OCI-LY7 (cell line): ENCODE data around the gene WDR54.

ENCODE experiments used
- EZH2phosphoT487 ChIP-seq: fragments of 200-600 bp; sonication (generic); IDR thresholded peaks from 2 replicates; pipeline ENCODE4 v1.6.1; 2018; ENCODE audit warnings: low read depth, borderline replicate concordance, mild to moderate bottlenecking, mixed run types, antibody characterized with exemption, low read length, moderate library complexity, mixed read lengths
- TF ChIP-seq, protein P1 (sequence below): fragments of 200-600 bp; sonication (generic); conservative IDR thresholded peaks from 2 replicates; pipeline ENCODE4 v1.5.1; 2014; ENCODE audit warnings: mild to moderate bottlenecking, antibody characterized with exemption, low read length, moderate library complexity, mixed read lengths

DNA sequence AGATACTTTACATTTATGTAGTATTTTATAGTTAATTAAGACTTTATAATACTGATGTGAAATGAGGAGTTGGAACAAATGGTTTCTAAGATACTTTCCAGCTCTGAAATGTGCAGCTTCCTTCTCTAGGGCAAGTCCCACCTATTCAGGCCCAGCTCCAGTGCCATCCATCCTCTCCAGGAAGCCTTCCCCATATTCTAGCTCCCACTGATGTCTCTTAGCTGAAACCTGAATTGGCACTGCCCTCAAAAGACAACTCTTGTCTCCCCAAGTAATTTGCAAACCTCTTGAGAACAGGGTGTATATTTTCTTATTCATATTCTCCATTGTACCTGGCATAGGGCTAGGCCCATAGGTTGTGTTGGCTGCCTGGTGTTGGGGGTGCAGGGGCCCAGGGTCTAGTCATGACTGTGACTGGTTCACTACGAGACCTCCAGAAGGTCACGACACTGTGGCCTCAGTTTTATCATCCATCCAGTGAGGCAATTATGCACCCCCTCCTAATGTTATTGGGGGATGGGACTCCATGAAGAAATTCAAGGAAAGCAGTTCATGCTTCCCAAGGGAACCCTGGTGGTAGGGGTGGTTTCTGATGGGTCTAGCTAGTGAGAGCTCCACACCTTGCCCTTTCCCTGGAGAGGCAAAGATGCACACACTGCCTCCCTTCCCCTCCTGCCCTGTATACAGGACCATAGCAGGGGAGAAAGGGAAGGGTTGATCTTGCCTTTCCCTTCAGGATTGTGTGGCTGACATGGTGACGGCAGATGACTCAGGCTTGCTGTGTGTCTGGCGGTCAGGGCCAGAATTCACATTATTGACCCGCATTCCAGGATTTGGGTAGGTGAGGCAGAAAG is 2.8 kb downstream of the WDR54 start:
- TF ChIP-seq, protein P1, sequence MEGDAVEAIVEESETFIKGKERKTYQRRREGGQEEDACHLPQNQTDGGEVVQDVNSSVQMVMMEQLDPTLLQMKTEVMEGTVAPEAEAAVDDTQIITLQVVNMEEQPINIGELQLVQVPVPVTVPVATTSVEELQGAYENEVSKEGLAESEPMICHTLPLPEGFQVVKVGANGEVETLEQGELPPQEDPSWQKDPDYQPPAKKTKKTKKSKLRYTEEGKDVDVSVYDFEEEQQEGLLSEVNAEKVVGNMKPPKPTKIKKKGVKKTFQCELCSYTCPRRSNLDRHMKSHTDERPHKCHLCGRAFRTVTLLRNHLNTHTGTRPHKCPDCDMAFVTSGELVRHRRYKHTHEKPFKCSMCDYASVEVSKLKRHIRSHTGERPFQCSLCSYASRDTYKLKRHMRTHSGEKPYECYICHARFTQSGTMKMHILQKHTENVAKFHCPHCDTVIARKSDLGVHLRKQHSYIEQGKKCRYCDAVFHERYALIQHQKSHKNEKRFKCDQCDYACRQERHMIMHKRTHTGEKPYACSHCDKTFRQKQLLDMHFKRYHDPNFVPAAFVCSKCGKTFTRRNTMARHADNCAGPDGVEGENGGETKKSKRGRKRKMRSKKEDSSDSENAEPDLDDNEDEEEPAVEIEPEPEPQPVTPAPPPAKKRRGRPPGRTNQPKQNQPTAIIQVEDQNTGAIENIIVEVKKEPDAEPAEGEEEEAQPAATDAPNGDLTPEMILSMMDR, result no peak
- TF ChIP-seq EZH2phosphoT487, result no peak
